Measurements from ENCODE around the gene TAOK2.
A peak's percentile ranks its signal among the peaks of the same experiment; 100 is the strongest.
"Not testable (repeated sequence)": the region's sequence is repeated elsewhere in the genome, so short reads cannot be mapped to it uniquely, and the experiment has no call there.

Gene TAOK2

GRCh38 chr16:29959293-29959692, 14.4 kb upstream of the TAOK2 start:
- H3K4me3 ChIP-seq (ENCODE audit: low read depth, low read length): no peak overlapping the region
- TF ChIP-seq CTCF (IDR thresholded peaks at IDR 0.05; ENCODE audit: borderline replicate concordance, insufficient read depth, low read depth, low read length): no peak

GRCh38 chr16:29959821-29960220, 13.8 kb upstream of the TAOK2 start:
- H3K4me3 ChIP-seq (ENCODE audit: low read depth, low read length): not testable (repeated sequence)

GRCh38 chr16:29961127-29961478, 12.6 kb upstream of the TAOK2 start:
- no peak for TF ChIP-seq CTCF (IDR thresholded peaks at IDR 0.05; ENCODE audit: borderline replicate concordance, insufficient read depth, low read depth, low read length)
- peak overlapping the region; percentile 80 for H3K4me3 ChIP-seq (ENCODE audit: low read depth, low read length)

- H3K4me3 ChIP-seq (ENCODE audit: low read depth, low read length): peak within 1 kb of the TSS; percentile 80
- 0 out of 2 replicates have a peak, but pooled peaks have one; percentile 28 for TF ChIP-seq CTCF (IDR thresholded peaks at IDR 0.05; ENCODE audit: borderline replicate concordance, insufficient read depth, low read depth, low read length)
These were observed 12.0 kb upstream of the TAOK2 start, which contains the start of gene TMEM219 for GRCh38 chr16:29961479-29962343. Gene TMEM219, plus strand, starts transcription at chr16:29962079. Its CDS starts 1,065 bp downstream, at chr16:29963144.

GRCh38 chr16:29962344-29962994, 11.2 kb upstream of the TAOK2 start:
- H3K4me3 ChIP-seq (ENCODE audit: low read depth, low read length): peak overlapping the region; percentile 60
- TF ChIP-seq CTCF (IDR thresholded peaks at IDR 0.05; ENCODE audit: borderline replicate concordance, insufficient read depth, low read depth, low read length): no peak

GRCh38 chr16:29963021-29963743, 10.5 kb upstream of the TAOK2 start:
- TF ChIP-seq CTCF (IDR thresholded peaks at IDR 0.05; ENCODE audit: borderline replicate concordance, insufficient read depth, low read depth, low read length): no peak
- H3K4me3 ChIP-seq (ENCODE audit: low read depth, low read length): no peak overlapping the region

- TF ChIP-seq CTCF (IDR thresholded peaks at IDR 0.05; ENCODE audit: borderline replicate concordance, insufficient read depth, low read depth, low read length): no peak
- no peak overlapping the region for H3K4me3 ChIP-seq (ENCODE audit: low read depth, low read length)
These were observed 5.5 kb upstream of the TAOK2 start for GRCh38 chr16:29968205-29968604.
